Adrenal gland (tissue), 5 donors: Measurements from ENCODE around the gene CHRNA3.

Experiments
- CTCF ChIP-seq, 6 experiments: fragments of 450-650 bp in 4 of 6; fragments of 200-600 bp in 2 of 6; sonication (generic) in 1 of 6; IDR thresholded peaks; 1 replicate in 5 of 6; 2 replicates in 1 of 6; pipeline versions ENCODE4 v1.5.1 to v1.8.0; 2016 to 2021; ENCODE audit warnings: antibody characterized with exemption in 6 of 6, mild to moderate bottlenecking in 2 of 6, moderate library complexity in 1 of 6
- POLR2A ChIP-seq, 2 donors: fragments of 450-650 bp; IDR thresholded peaks; one replicate each; pipeline ENCODE4 v1.6.1; 2017; ENCODE audit warnings: antibody characterized with exemption in 2 of 2, mild to moderate bottlenecking in 2 of 2, moderate library complexity in 1 of 2
- donor health status: DM: no; HTN: no; CAD: no.

- TF ChIP-seq CTCF (IDR thresholded peaks at IDR 0.05) (no peak), POLR2A (IDR thresholded peaks at IDR 0.05) (no peak)
These were observed 55.5 kb downstream of the CHRNA3 start, which contains the start of gene CHRNA5 for GRCh38 chr15:78565097-78565950.
